NCI-H1048 (cell line): ENCODE results near the gene NFE2L3.

Source experiments
- DNase-seq: peaks from one replicate; lab custom pipeline; 2025; lab: John Stamatoyannopoulos, UW

The NFE2L3 gene

DNA sequence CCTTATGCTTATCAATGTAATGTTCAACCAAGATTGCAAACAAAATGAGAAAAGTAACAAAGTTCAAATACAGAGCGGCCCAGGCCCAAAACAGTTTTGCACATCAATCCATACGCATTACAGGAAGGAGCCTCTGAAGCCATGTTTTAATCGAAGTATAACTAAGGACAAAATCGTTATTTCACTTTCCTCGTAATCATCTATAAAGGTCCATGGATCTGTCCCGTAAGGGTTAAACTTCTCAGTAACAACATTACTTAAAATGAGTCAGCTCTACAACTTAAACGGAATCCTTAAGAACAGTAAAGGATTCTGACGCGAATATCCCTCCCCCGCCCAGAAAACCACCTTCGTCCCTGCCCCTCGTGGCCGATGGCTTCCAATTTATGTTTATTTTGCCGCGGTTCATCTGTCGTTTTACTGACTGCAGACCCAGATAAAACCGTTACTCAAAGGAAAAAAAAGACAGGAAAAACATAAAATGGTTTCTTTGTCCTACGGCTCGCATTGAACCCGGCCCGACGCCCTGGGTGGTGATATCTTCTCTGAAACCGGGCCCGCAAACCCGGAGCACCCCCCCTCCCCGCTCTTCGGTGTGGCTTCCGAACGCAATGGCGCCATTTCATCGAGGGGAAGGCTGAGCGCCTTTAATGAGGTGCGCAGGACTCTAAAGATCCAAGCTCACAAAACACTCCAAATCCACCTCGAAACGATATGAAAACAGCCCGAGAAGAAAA, 47.5 kb downstream of the NFE2L3 start:
- no peak for DNase-seq

DNA sequence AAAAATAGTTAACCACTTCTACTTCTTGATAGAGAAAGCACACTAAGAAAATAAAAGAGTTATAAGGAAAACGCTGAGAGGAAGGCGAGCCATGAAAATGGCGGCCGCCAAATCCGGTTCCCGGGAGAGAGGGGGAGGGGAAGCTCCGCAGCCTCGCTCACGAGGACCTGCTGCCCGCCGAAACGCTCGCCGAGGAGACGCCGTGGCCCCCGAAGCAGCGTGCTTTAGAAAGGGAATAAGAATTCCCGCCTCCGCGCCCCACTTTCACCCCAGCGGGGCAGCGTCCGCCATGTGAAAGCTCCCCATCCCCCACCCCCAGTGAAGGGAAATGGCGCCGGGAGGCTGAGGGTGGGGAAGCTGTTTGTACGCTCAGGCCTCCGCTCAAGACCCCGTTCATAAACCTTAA, 48.0 kb downstream of the NFE2L3 start:
- DNase-seq, result no peak

DNA sequence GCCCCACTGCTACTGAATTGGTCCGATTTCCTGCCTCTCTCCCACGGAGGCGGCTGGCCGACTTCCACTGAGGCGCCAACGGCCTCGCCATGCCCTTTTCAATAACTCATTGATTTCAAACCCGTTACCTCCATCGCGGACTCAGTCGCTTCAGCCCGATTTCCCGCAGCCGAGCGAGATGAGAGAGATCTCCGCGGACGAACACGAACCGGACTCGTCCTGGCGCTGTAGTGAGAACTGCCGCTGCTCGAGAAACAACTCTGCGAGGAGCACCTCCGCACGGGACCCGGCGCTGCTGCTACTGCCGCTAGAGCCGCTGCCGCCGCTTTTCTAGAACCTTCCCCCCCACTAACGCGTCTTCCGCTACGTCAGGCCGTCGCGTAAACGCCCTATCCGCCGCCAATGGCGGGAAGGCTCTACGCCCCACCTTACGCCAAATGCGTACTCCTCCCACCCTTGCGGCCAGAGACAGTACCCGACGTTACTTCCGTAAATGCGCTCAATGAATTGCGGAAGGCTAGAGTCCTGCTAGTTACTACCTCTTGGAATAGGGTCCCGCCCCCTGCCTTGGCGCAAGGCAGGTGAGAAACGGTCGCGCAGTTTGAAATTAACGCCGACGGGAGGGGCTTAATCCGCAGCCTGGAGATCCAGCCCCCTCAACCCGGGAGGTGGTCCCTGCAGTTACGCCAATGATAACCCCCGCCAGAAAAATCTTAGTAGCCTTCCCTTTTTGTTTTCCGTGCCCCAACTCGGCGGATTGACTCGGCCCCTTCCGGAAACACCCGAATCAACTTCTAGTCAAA, 48.6 kb downstream of the NFE2L3 start, which contains the start of gene HNRNPA2B1:
TSS of gene HNRNPA2B1 (minus strand) at position 303 of the 803 bp plus-strand sequence. CDS start at position 134, 169 bp downstream.
- DNase-seq, result peak; percentile 96

DNA sequence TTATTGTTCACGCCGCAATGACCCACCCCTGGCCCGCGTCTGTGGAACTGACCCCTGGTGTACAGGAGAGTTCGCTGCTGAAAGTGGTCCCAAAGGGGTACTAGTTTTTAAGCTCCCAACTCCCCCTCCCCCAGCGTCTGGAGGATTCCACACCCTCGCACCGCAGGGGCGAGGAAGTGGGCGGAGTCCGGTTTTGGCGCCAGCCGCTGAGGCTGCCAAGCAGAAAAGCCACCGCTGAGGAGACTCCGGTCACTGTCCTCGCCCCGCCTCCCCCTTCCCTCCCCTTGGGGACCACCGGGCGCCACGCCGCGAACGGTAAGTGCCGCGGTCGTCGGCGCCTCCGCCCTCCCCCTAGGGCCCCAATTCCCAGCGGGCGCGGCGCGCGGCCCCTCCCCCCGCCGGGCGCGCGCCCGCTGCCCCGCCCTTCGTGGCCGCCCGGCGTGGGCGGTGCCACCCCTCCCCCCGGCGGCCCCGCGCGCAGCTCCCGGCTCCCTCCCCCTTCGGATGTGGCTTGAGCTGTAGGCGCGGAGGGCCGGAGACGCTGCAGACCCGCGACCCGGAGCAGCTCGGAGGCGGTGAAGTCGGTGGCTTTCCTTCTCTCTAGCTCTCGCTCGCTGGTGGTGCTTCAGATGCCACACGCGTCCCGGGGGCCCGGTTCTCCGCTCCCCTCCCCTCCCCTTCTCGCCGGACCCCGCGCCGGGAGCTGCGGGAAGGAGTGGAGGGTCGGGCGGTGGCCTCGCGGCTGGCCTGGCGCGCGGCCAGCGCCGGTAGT, 49.4 kb downstream of the NFE2L3 start, which contains the start of gene CBX3:
TSS of gene CBX3 (plus strand) at position 499 of the 772 bp plus-strand sequence. CDS start 1,254 bp downstream, outside the sequence.
- DNase-seq, result peak; percentile 74

DNA sequence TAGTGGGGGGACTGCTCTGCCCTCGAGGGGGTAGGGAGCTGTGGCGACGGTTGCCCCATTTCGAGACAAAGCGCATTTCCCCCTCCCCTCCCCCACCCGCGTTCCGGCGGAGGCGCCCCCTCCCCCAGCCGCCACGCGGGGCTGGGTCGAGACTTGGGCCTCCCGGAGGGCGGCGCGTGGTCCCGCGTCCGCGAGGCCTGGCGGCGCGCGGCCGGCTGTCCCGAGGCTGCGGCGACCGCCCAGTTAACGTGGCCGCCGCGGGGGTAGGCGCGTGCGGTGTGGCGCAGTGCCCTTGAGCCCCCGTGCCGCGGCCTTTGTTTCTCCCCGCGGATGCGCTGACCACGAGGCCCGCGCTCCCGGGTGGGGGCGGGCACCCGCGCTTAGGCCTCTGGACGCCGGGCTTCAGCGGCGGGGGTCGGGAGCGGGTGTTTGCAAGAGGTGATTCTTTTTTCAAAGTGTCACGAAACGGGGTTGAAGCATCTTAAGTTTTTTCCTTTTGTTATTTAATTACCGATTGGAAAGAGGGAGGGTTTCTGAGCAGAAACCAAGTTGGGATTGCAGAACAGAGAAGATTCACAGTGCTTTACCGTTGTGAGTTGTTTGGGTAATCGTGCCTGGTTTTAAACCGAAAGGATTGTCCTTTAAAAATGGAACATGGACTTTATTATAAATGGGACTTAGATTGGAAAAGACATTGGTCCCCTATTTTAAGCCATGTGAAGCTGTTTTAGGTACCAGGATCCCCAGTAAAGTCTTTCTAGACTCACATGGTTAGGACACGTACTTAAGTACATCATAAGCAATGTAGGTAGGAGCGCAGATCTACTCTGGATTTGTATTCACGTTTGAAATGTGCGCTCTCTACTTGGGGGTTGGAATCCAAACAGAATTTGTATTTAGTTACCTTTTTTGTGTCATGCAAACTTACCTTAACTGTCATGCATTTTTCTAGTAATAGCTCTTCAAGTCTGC, 50.3 kb downstream of the NFE2L3 start:
- no peak for DNase-seq

DNA sequence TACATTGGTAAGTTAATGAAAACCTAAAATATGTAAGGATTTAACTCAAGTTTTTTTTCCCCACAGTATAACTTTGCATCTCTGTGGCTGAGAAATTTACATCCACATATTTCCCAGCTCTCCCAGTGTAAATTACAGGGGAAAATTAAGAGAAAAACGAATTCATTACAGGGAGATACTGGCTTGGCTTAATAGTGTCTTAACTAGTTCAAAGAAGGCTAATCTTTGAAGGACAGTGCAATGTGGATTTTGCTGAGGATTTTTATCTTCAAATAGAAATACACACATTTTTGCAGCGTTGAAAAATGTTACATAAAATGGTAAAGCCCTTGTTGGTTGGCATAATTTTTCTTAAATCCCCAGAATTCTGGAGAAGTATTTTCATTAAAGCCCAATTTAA, 51.0 kb downstream of the NFE2L3 start:
- DNase-seq, result no peak

DNA sequence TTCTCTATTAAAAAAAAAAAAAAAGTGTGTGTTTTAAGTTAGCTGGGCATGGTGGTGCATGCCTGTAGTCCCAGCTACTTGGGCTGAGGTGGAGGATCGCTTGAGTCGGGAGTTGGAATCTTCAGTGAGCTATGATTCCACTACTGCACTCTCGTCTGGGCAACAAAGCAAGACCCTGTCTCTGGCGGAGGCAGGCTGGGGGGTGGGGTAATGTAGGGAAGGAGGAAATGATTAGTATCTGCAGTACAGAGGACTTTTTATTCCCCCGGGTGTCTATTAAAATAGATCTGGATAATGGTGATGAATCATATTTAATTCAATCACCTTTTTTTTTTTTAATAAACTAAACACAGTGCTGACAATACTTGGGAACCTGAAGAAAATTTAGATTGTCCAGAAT, 56.0 kb downstream of the NFE2L3 start:
- no peak for DNase-seq

DNA sequence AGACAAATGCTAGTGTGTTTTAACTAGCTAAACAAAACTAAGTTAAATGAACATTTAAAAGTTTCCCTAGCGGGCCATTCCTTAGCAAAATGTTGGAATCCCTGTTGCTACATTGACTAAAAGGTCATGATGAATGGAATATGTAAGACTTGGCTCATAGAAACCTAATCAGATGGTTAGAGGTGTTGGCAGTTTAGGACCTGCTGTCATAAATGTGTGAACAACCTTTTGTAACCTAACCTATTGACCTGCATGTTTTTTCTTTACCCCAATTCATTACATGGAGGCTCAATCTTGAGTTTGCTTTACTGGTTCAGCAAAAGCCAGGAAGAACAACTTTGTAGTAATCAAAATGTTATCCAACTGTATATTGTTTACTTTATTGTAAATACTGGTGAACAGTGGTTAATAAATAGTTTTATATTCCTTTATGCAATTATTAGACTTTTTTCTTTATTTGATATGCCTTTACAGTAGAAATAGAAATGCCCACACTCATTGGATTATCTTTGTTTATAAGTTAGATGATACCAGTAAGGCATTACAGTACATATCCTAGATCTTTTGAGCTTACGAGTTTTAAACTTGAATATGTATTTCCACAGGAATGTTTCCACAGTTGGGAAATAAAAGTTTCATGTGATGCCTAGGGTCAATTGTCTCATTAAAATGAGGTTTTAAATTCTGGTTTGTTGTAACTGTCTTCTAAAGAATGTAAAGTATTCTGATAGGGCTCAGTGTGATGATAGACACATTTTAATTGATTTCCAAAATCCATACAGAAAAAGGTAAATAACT, 61.1 kb downstream of the NFE2L3 start:
- DNase-seq, result no peak

DNA sequence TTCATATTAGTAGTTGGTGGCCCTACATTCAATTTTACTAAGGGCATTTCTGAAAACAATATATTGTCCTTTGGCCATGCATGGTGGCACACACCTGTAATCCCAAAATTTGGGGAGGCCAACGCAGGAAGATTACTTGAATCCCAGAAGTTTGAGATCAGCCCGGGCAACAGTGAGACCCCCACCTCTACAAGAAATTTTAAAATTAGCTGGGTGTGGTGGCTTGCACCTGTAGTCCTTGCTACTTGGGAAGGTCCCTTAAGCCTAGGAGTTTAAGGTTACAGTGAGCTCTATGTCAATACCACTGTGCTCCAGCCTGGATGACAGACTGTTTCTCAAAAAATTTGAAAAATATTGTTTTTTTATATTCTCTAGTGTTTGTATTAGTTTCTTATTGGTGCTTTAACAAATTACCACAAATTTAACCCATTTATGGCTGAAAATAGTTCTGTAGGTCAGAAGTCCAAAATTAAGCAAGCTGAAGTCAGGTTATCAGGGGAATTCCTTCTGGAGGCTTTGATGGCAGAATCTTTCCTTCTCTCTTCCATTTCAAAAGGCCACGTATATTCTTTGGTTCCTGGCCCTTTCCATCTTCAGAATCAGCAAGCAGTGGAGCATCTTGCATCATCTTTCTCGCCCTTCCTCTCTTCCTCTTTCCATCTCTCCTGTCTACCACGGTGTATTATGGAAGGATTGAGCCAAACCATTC, 62.0 kb downstream of the NFE2L3 start:
- DNase-seq, result no peak

DNA sequence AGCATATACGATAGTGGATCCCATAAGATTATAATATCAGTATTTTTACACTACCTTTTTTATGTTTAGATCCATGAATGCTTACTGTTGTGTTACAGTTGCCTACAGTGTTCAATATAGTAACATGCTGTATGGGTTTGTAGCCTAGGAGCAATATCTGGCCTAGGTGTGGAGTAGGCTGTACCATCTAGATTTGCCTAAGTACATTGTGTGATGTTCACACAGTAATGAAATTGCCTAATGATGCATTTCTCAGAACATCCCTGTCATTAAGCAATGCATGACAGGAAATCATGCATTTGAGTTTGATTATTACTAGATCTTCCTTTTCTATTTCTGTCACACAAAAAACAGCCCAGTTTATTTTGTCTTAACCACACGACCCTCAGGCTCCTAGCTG, 64.1 kb downstream of the NFE2L3 start:
- DNase-seq, result no peak

DNA sequence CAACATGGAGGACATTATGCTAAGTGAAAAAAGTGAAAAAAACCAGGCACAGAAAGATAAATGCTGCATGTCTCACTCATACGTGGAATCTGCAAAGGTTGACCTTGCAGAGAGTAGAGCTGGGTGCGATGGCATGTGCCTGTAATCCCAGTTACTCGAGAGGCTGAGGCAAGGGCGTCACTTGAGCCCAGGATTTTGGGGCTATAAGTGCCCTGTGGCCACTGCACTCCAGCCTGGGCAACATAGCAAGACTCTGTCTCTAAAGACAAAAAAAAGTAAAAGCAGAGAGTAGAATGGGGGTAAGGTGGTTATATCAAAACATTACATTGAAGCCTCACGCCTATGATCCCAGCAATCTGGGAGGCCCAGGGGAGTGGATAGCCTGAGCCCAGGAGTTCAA, 72.4 kb downstream of the NFE2L3 start:
- DNase-seq, result no peak

DNA sequence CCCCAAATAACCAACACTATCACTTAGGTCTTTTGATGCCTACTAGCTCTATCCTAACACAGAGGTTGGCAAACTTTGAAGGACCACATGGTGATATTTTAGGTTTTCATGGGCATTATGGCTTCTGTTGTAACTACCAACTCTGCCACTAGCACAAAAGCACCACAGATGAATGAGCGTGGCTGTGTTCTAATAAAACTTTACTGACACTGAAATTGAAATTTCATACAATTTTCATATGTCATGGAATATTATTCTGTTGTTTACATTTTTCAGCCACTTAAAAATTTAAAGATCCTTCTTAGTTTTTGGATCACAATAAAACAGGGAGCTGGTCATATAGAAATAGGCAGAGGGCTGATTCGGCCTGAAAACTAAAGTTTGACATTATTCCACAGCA, 76.0 kb downstream of the NFE2L3 start:
- no peak for DNase-seq

DNA sequence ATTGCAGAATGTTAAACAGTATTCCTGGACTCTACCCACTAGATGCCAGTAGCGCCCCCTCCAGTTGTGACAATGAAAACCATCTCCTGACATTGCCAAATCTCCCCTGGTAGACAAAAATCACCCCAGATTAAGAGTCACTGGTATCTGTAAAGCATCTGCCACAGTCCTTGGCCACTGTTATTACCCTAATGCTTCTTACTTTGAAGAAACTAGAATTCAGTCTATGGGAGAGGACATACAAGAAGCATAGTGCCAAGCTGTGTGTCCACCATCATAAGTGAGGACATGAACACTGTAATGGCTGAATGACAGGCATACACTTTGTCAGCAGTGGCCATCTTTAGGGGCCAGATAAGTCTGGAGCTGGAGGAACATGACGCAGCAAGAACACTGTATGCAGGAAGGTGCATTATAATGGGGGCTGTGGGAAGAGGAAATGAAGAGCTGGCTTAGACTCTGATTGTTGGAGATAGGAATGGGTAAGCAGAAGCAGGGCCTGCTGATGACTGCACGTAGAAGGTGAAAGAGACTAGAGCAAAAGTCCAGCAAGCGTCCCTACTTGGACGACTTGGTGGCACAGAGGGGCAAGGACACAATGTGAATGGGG, 82.0 kb downstream of the NFE2L3 start:
- DNase-seq, result no peak
